ENCODE measurements around the gene ZEB1. TPM values are rescaled to one million over a fixed set of nuclear protein-coding genes. Genes with fewer than 3 reads are reported as not detected.
"Not testable (repeated sequence)": the region's sequence is repeated elsewhere in the genome, so short reads cannot be mapped to it uniquely, and the experiment has no call there.

Gene ZEB1
- total RNA-seq, 1 donor from 2014 or later = 82.7 TPM

- Histone ChIP-seq H3K36me3 (no peaks in the 10 kb centered on the region), H3K4me3 (no peak overlapping the region), H3K4me1 (peaks cover 19% of the 10 kb centered on the region), H3K9me3 (no peaks in the 10 kb centered on the region), H3K27ac (no peak overlapping the region), H3K27me3 (no peaks in the 10 kb centered on the region)
- TF ChIP-seq POLR2A (IDR thresholded peaks at IDR 0.05) (no peak), CTCF (IDR thresholded peaks at IDR 0.05) (no peak)
- intact Hi-C loops (cut with DNase I) = no loop called here
- no peak for DNase-seq (ENCODE audit: extremely low spot score in 2 of 2)
Measured at GRCh38 chr10:31424473-31424872, 105.5 kb downstream of the ZEB1 start.

GRCh38 chr10:31426401-31426800 is 107.4 kb downstream of the ZEB1 start:
- Histone ChIP-seq H3K36me3 (no peaks in the 10 kb centered on the region), H3K27me3 (no peaks in the 10 kb centered on the region), H3K9me3 (no peaks in the 10 kb centered on the region), H3K4me3 (no peak overlapping the region), H3K4me1 (peaks cover 6% of the 10 kb centered on the region), H3K27ac (peak overlapping the region; percentile 15)
- no peak for TF ChIP-seq CTCF (IDR thresholded peaks at IDR 0.05)
- no peak for TF ChIP-seq POLR2A (IDR thresholded peaks at IDR 0.05)
- TF ChIP-seq POLR2AphosphoS5 (IDR thresholded peaks at IDR 0.05; ENCODE audit: insufficient read depth in 1 of 2, low read depth in 1 of 2) = no peak
- DNase-seq (ENCODE audit: extremely low spot score in 2 of 2) = no peak
- intact Hi-C loops (cut with DNase I) = no loop called here

DNA sequence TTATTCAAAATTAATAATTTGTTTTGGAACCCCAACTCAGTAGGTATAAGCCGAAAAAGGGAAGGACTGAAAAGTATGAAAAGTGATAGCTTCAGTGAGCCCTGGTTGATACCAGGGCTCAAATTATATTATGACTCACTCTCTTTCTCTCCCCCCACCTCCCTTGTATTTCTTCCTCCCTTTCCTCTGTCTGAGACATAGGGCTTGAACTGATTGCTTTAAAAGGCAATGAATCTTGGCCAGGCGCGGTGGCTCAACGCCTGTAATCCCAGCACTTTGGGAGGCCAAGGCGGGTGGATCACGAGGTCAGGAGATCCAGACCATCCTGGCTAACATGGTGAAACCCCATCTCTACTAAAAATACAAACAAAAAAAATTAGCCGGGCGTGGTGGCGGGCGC is 108.3 kb downstream of the ZEB1 start:
- H3K27me3 ChIP-seq; H3K4me3 ChIP-seq; H3K9me3 ChIP-seq; H3K27ac ChIP-seq; H3K36me3 ChIP-seq; intact Hi-C loops (cut with DNase I); DNase-seq (ENCODE audit: extremely low spot score in 2 of 2); H3K4me1 ChIP-seq: not testable (repeated sequence)

GRCh38 chr10:31428499-31428898 is 109.5 kb downstream of the ZEB1 start:
- H3K9me3 ChIP-seq; DNase-seq (ENCODE audit: extremely low spot score in 2 of 2); H3K36me3 ChIP-seq; intact Hi-C loops (cut with DNase I); H3K27ac ChIP-seq; H3K27me3 ChIP-seq; H3K4me3 ChIP-seq; H3K4me1 ChIP-seq: not testable (repeated sequence)

- TF ChIP-seq CTCF (IDR thresholded peaks at IDR 0.05) (no peak), POLR2AphosphoS5 (IDR thresholded peaks at IDR 0.05; ENCODE audit: insufficient read depth in 1 of 2, low read depth in 1 of 2) (no peak), POLR2A (IDR thresholded peaks at IDR 0.05) (no peak)
- intact Hi-C loops (cut with DNase I) = no loop called here
Measured at GRCh38 chr10:31431021-31431420, 112.0 kb downstream of the ZEB1 start.

DNA sequence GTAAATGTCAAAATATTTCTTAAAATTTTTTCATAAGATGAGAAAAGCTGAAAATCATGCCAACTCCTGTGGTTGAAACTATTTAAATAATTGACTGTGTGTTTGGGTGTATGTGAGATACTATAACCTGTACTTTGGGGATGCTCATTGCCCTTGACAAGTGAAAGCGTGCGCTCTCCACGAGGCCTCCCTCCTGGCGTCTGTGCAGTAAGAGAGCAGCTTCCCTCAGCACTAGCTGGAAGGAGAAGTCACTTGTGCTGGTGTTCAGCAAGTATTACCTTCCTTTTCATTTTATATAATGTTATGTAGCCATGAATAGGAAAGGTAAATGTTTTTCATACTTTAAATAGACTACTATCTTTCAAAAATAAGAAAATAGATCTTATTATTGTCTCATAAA is 118.9 kb downstream of the ZEB1 start:
- H3K27me3 ChIP-seq = no peaks in the 10 kb centered on the region
- no peaks in the 10 kb centered on the region for H3K9me3 ChIP-seq
- no peak overlapping the region for H3K4me3 ChIP-seq
- no peaks in the 10 kb centered on the region for H3K36me3 ChIP-seq
- no peak overlapping the region for H3K27ac ChIP-seq
- DNase-seq (ENCODE audit: extremely low spot score in 2 of 2) = no peak
- TF ChIP-seq CTCF (IDR thresholded peaks at IDR 0.05) (no peak), POLR2AphosphoS5 (IDR thresholded peaks at IDR 0.05; ENCODE audit: insufficient read depth in 1 of 2, low read depth in 1 of 2) (no peak), POLR2A (IDR thresholded peaks at IDR 0.05) (no peak)
- no peaks in the 10 kb centered on the region for H3K4me1 ChIP-seq
- intact Hi-C loops (cut with DNase I) = no loop called here

More at GRCh38 chr10:31431021-31431420, 112.0 kb downstream of the ZEB1 start:
- DNase-seq (ENCODE audit: extremely low spot score in 2 of 2) = no peak
- Histone ChIP-seq H3K4me3 (no peak overlapping the region), H3K9me3 (no peaks in the 10 kb centered on the region), H3K27me3 (no peaks in the 10 kb centered on the region), H3K4me1 (no peaks in the 10 kb centered on the region), H3K36me3 (no peaks in the 10 kb centered on the region), H3K27ac (no peak overlapping the region)

All from vagina (tissue), 2 donors.